ENCODE results near the gene ALS2.

DNA sequence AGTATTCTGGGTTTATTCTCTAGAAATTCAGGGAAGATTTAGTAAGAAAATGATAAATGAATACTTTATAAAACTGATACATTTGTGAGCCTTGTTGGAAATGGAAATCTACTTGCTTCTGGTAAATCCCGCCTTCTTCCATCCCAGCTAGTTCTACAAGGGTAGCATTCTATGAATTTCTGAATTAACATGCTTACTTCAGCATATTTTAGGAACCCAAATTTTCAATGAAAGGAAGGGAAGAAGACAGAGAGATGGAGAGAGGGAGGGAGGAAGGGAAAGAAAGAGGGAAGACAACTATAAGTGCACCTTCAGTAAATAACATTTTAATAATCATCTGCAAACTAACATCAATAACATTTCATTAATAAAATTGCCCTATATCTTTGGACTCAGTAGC lies 110.9 kb downstream of the ALS2 start:
- TF ChIP-seq, protein P1, sequence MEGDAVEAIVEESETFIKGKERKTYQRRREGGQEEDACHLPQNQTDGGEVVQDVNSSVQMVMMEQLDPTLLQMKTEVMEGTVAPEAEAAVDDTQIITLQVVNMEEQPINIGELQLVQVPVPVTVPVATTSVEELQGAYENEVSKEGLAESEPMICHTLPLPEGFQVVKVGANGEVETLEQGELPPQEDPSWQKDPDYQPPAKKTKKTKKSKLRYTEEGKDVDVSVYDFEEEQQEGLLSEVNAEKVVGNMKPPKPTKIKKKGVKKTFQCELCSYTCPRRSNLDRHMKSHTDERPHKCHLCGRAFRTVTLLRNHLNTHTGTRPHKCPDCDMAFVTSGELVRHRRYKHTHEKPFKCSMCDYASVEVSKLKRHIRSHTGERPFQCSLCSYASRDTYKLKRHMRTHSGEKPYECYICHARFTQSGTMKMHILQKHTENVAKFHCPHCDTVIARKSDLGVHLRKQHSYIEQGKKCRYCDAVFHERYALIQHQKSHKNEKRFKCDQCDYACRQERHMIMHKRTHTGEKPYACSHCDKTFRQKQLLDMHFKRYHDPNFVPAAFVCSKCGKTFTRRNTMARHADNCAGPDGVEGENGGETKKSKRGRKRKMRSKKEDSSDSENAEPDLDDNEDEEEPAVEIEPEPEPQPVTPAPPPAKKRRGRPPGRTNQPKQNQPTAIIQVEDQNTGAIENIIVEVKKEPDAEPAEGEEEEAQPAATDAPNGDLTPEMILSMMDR (conservative IDR thresholded peaks at IDR 0.05; ENCODE audit: low read length): no peak
- TF ChIP-seq EZH2phosphoT487 (IDR thresholded peaks at IDR 0.05; ENCODE audit: borderline replicate concordance, low read depth, low read length): no peak
